H9 (cell line): ENCODE measurements around the gene SEMA7A. TPM values are rescaled to one million over a fixed set of nuclear protein-coding genes. Genes with fewer than 3 reads are reported as not detected.
A peak's percentile ranks its signal among the peaks of the same experiment; 100 is the strongest.

Source experiments
- DNase-seq: peaks from one replicate; pipeline ENCODE4 v3.0.0-alpha.2; 2017
- H2AFZ ChIP-seq: one replicate; pipeline ENCODE4 v1.6.1; 2013; ENCODE audit warnings: mild to moderate bottlenecking, low read length, control low read depth, moderate library complexity
- H2AK5ac ChIP-seq: 2 replicates; pipeline ENCODE4 v1.6.1; 2013; ENCODE audit warnings: low read length, control low read depth, mixed read lengths; ENCODE audit not compliant: insufficient read length
- H2BK120ac ChIP-seq: one replicate; pipeline ENCODE4 v1.6.1; 2013; ENCODE audit warnings: low read depth, mild to moderate bottlenecking, low read length, control low read depth, inconsistent platforms; ENCODE audit not compliant: poor library complexity, severe bottlenecking
- H2BK12ac ChIP-seq: 2 replicates; pipeline ENCODE4 v1.6.1; 2013; ENCODE audit warnings: low read length, control low read depth, mixed read lengths, low read depth; ENCODE audit not compliant: insufficient read length
- H2BK15ac ChIP-seq: 2 replicates; pipeline ENCODE4 v1.6.1; 2013; ENCODE audit warnings: low read depth, low read length, control low read depth
- H2BK20ac ChIP-seq: one replicate; pipeline ENCODE4 v1.6.1; 2013; ENCODE audit warnings: low read depth, mild to moderate bottlenecking, low read length, control low read depth, inconsistent platforms; ENCODE audit not compliant: poor library complexity, severe bottlenecking
- H2BK5ac ChIP-seq: 2 replicates; pipeline ENCODE4 v1.6.1; 2013; ENCODE audit warnings: low read length, control low read depth, mixed read lengths; ENCODE audit not compliant: insufficient read length
- H3K14ac ChIP-seq: 2 replicates; pipeline ENCODE4 v1.6.1; 2013; ENCODE audit warnings: low read length, control low read depth; ENCODE audit not compliant: insufficient read depth
- H3K18ac ChIP-seq: 2 replicates; pipeline ENCODE4 v1.6.1; 2013; ENCODE audit warnings: low read depth, mild to moderate bottlenecking, mixed read lengths, low read length, control low read depth; ENCODE audit not compliant: insufficient read length
- H3K23ac ChIP-seq: 2 replicates; pipeline ENCODE4 v1.6.1; 2013; ENCODE audit warnings: low read length, control low read depth, mixed read lengths, low read depth; ENCODE audit not compliant: insufficient read length
- H3K23me2 ChIP-seq: 2 replicates; pipeline ENCODE4 v1.6.1; 2013; ENCODE audit warnings: low read depth, mild to moderate bottlenecking, mixed read lengths, low read length, control low read depth; ENCODE audit not compliant: insufficient read length, poor library complexity, severe bottlenecking
- H3K27ac ChIP-seq: 2 replicates; pipeline ENCODE4 v1.5.1; 2013; ENCODE audit warnings: low read length, control low read depth, mixed read lengths, low read depth; ENCODE audit not compliant: insufficient read length
- H3K27me3 ChIP-seq: 2 replicates; pipeline ENCODE4 v1.6.1; 2013; ENCODE audit warnings: low read length, control low read depth, inconsistent platforms; ENCODE audit not compliant: insufficient read depth
- H3K4ac ChIP-seq: 2 replicates; pipeline ENCODE4 v1.6.1; 2013; ENCODE audit warnings: low read depth, mild to moderate bottlenecking, control low read depth, inconsistent platforms, low read length, moderate library complexity
- H3K4me1 ChIP-seq: 2 replicates; pipeline ENCODE4 v1.6.1; 2013; ENCODE audit warnings: low read length, control low read depth, inconsistent platforms; ENCODE audit not compliant: insufficient read depth
- H3K4me2 ChIP-seq: 2 replicates; pipeline ENCODE4 v1.6.1; 2013; ENCODE audit warnings: low read length, control low read depth, mixed read lengths; ENCODE audit not compliant: insufficient read length, insufficient read depth
- H3K56ac ChIP-seq: 2 replicates; pipeline ENCODE4 v1.6.1; 2013; ENCODE audit warnings: low read depth, mild to moderate bottlenecking, mixed read lengths, low read length, control low read depth; ENCODE audit not compliant: insufficient read length
- H3K79me1 ChIP-seq: 2 replicates; pipeline ENCODE4 v1.6.1; 2013; ENCODE audit warnings: low read depth, mild to moderate bottlenecking, moderate library complexity, low read length, control low read depth, inconsistent platforms; ENCODE audit not compliant: insufficient read depth, poor library complexity, severe bottlenecking
- H3K79me2 ChIP-seq: 2 replicates; pipeline ENCODE4 v1.6.1; 2013; ENCODE audit warnings: low read length, control low read depth, inconsistent platforms; ENCODE audit not compliant: insufficient read depth
- H3K9ac ChIP-seq: 2 replicates; pipeline ENCODE4 v1.6.1; 2013; ENCODE audit warnings: low read length, control low read depth, mixed read lengths; ENCODE audit not compliant: insufficient read length; ENCODE audit errors: extremely low read depth
- H3K9me3 ChIP-seq: one replicate; pipeline ENCODE4 v1.6.1; 2013; ENCODE audit warnings: low read depth, low read length, inconsistent platforms; ENCODE audit not compliant: control insufficient read depth
- H3T11ph ChIP-seq: one replicate; pipeline ENCODE4 v1.6.1; 2013; ENCODE audit warnings: mild to moderate bottlenecking, low read length, control low read depth, inconsistent platforms
- H4K20me1 ChIP-seq: one replicate; pipeline ENCODE4 v1.6.1; 2013; ENCODE audit not compliant: control insufficient read depth, insufficient read length, insufficient read depth
- H4K5ac ChIP-seq: 2 replicates; pipeline ENCODE4 v1.6.1; 2013; ENCODE audit warnings: low read depth, mild to moderate bottlenecking, mixed read lengths, low read length, control low read depth; ENCODE audit not compliant: insufficient read length
- H4K8ac ChIP-seq: replicated peaks from 2 replicates; pipeline ENCODE4 v1.6.1; 2013; ENCODE audit warnings: low read length, control low read depth, mixed read lengths, low read depth; ENCODE audit not compliant: insufficient read length
- H4K91ac ChIP-seq: 2 replicates; pipeline ENCODE4 v1.6.1; 2013; ENCODE audit warnings: low read depth, mild to moderate bottlenecking, moderate library complexity, mixed read lengths, low read length, control low read depth; ENCODE audit not compliant: insufficient read length
- H3K27ac Mint-ChIP-seq, 3 experiments: 2 replicates in 2 of 3; 3 replicates in 1 of 3; pipeline ENCODE4 v1.8.0; 2020 to 2021; ENCODE audit warnings: mixed read lengths in 3 of 3, mild to moderate bottlenecking in 1 of 3, moderate library complexity in 1 of 3
- H3K27me3 Mint-ChIP-seq: 2 replicates; pipeline ENCODE4 v1.8.0; 2021; ENCODE audit warnings: low read depth, mild to moderate bottlenecking, moderate library complexity, mixed read lengths
- H3K36me3 Mint-ChIP-seq, 3 experiments: 2 replicates in 2 of 3; 3 replicates in 1 of 3; pipeline ENCODE4 v1.8.0; 2020 to 2021; ENCODE audit warnings: low read depth in 3 of 3, mixed read lengths in 3 of 3; ENCODE audit not compliant: insufficient read depth in 1 of 3
- H3K4me1 Mint-ChIP-seq, 2 experiments: 2 replicates each; pipeline ENCODE4 v1.8.0; 2020; ENCODE audit warnings: mixed read lengths in 2 of 2
- H3K4me3 Mint-ChIP-seq, 2 experiments: 2 replicates in 1 of 2; 3 replicates in 1 of 2; pipeline ENCODE4 v1.8.0; 2020 to 2021; ENCODE audit warnings: mild to moderate bottlenecking in 2 of 2, mixed read lengths in 2 of 2, moderate library complexity in 1 of 2
- H3K9me3 Mint-ChIP-seq, 2 experiments: 2 replicates in 1 of 2; 3 replicates in 1 of 2; pipeline ENCODE4 v1.8.0; 2020; ENCODE audit warnings: mild to moderate bottlenecking in 2 of 2, mixed read lengths in 2 of 2, moderate library complexity in 1 of 2
- WGBS: extraction: QIAGEN DNeasy Blood & Tissue Kit; methylation state at CpG from one replicate; pipeline ENCODE4 v1.1.7; 2013; ENCODE audit warnings: missing lambda C conversion rate, low lambda C conversion rate, mixed read lengths; ENCODE audit not compliant: insufficient read length; ENCODE audit errors: extremely low coverage; 5-methylcytosine and 5-hydroxymethylcytosine counted together
- total RNA-seq: library from RNA; stranded (reverse); gene quantifications from 2 replicates; pipeline ENCODE4 v1.2.1, GENCODE V29; 2021
- TF ChIP-seq, protein P1 (sequence below): fragments of 200-600 bp; sonication (generic); conservative IDR thresholded peaks from 3 replicates; pipeline ENCODE4 v1.8.0; 2021; ENCODE audit warnings: antibody characterized with exemption, mild to moderate bottlenecking

Gene SEMA7A
- total RNA-seq, 1 experiment from 2014 or later = 5.7 TPM

DNA sequence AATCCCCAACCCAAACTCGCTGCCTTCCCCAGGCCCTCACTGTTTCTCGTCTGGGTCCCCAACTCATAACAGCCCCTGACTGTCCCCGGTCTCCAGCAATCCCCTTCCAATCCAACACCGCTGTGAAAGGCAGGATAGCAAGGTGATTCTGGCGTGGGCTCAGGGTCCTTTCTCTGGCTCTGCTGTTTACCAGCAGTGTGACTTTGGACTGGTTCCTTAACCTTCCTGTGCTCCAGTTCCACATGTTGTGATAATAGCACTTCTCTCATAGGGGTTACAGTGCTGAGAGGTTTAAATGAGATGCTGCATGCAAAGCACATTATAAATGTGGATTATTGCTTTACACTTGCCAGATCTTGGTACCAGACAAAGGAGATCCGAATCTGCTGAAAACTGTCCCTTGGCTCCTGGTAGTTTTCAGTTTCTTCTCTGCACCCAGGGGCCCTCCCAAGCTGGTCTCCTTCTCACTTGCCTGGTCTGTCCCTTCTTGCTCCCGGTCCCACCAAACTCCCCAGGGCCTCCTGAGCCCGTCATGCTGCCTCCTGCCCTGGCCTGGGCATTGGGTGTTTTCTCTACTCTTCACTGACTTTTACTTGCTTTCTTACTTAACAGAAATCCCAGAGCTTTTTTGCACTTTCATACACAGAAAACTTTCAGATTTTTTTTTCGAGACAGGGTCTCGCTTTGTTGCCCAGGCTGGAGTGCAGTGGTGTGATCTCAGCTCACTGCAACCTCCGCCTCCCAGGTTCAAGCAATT is 39.5 kb downstream of the SEMA7A start:
- H3K4me1 Mint-ChIP-seq = peaks cover 11 to 18% of the 10 kb centered on the region in 2 experiments
- Histone ChIP-seq H3K27me3 (no peaks in the 10 kb centered on the region), H4K5ac (no peak overlapping the region), H2BK12ac (no peak overlapping the region), H4K20me1 (no peaks in the 10 kb centered on the region), H3K9me3 (no peaks in the 10 kb centered on the region), H3K18ac (no peak overlapping the region), H3K79me2 (no peaks in the 10 kb centered on the region), H2AFZ (no peak overlapping the region), H2BK120ac (no peak overlapping the region), H3K9ac (no peak overlapping the region), H3K79me1 (no peaks in the 10 kb centered on the region), H3K23me2 (no peaks in the 10 kb centered on the region), H3K4me1 (no peaks in the 10 kb centered on the region; the same call in 1 of the 2 replicates), H2BK20ac (no peak overlapping the region), H3K27ac (no peak overlapping the region), H4K8ac (no peak overlapping the region), H3K23ac (no peak overlapping the region), H3K4ac (no peak overlapping the region), H3K14ac (no peak overlapping the region), H2BK15ac (no peak overlapping the region), H2AK5ac (no peak overlapping the region), H2BK5ac (no peak overlapping the region), H3K4me2 (no peak overlapping the region), H3K56ac (no peak overlapping the region), H4K91ac (no peak overlapping the region), H3T11ph (no peak overlapping the region)
- WGBS = no CpG with 5 or more reads among the region's 11 CpGs
- DNase-seq = no peak
- TF ChIP-seq, protein P1, sequence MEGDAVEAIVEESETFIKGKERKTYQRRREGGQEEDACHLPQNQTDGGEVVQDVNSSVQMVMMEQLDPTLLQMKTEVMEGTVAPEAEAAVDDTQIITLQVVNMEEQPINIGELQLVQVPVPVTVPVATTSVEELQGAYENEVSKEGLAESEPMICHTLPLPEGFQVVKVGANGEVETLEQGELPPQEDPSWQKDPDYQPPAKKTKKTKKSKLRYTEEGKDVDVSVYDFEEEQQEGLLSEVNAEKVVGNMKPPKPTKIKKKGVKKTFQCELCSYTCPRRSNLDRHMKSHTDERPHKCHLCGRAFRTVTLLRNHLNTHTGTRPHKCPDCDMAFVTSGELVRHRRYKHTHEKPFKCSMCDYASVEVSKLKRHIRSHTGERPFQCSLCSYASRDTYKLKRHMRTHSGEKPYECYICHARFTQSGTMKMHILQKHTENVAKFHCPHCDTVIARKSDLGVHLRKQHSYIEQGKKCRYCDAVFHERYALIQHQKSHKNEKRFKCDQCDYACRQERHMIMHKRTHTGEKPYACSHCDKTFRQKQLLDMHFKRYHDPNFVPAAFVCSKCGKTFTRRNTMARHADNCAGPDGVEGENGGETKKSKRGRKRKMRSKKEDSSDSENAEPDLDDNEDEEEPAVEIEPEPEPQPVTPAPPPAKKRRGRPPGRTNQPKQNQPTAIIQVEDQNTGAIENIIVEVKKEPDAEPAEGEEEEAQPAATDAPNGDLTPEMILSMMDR = no peak
- H3K27ac Mint-ChIP-seq = peak overlapping the region in 1 of 3 experiments; percentile 77; a peak in 1 of 7 replicates
- H3K27me3 Mint-ChIP-seq = peaks cover 6% of the 10 kb centered on the region
- no peak overlapping the region; a peak in 1 of 5 replicates for H3K4me3 Mint-ChIP-seq
- no peaks in the 10 kb centered on the region for H3K36me3 Mint-ChIP-seq
- H3K9me3 Mint-ChIP-seq = no peaks in the 10 kb centered on the region; a peak in 1 of 5 replicates
